Parathyroid adenoma (tissue), 2 donors: ENCODE results near the gene KCNH1.

Source experiments
- H2AFZ ChIP-seq: fragments of 300-600 bp; sonication (generic); one replicate; pipeline ENCODE4 v1.7.0; 2017; ENCODE audit warnings: antibody characterized with exemption, mild to moderate bottlenecking
- H3K27ac ChIP-seq: fragments of 300-600 bp; sonication (generic); one replicate; pipeline ENCODE4 v1.7.0; 2017
- H3K27me3 ChIP-seq: fragments of 300-600 bp; sonication (generic); one replicate; pipeline ENCODE4 v1.7.0; 2017; ENCODE audit warnings: low read length; ENCODE audit not compliant: control insufficient read depth, insufficient read depth
- H3K36me3 ChIP-seq: fragments of 300-600 bp; sonication (generic); one replicate; pipeline ENCODE4 v1.7.0; 2017; ENCODE audit warnings: low read length; ENCODE audit not compliant: control insufficient read depth, insufficient read depth
- H3K4me1 ChIP-seq: fragments of 300-600 bp; sonication (generic); one replicate; pipeline ENCODE4 v1.7.0; 2017; ENCODE audit warnings: control low read depth
- H3K4me2 ChIP-seq: fragments of 300-600 bp; sonication (generic); one replicate; pipeline ENCODE4 v1.7.0; 2017; ENCODE audit warnings: low read length
- H3K4me3 ChIP-seq: fragments of 300-600 bp; sonication (generic); one replicate; pipeline ENCODE4 v1.7.0; 2017; ENCODE audit warnings: low read depth, low read length
- H3K79me2 ChIP-seq: fragments of 300-600 bp; sonication (generic); one replicate; pipeline ENCODE4 v1.7.0; 2017; ENCODE audit warnings: control low read depth
- H3K9ac ChIP-seq: fragments of 300-600 bp; sonication (generic); one replicate; pipeline ENCODE4 v1.7.0; 2017; ENCODE audit warnings: mild to moderate bottlenecking
- H3K9me3 ChIP-seq: fragments of 300-600 bp; sonication (generic); one replicate; pipeline ENCODE4 v1.7.0; 2017; ENCODE audit warnings: low read length; ENCODE audit not compliant: control insufficient read depth
- CTCF ChIP-seq: fragments of 300-600 bp; sonication (generic); IDR thresholded peaks from one replicate; pipeline ENCODE4 v1.7.0; 2017; ENCODE audit warnings: antibody characterized with exemption, mild to moderate bottlenecking
- donor health status: primary hyperparathyroidism.

KCNH1 gene

GRCh38 chr1:210731193-210731592, 402.8 kb downstream of the KCNH1 start:
- Histone ChIP-seq H3K27ac (no peak overlapping the region), H2AFZ (no peak overlapping the region), H3K4me3 (no peak overlapping the region), H3K4me2 (no peak overlapping the region), H3K36me3 (no peaks in the 10 kb centered on the region), H3K9me3 (no peaks in the 10 kb centered on the region), H3K9ac (no peak overlapping the region), H3K79me2 (no peaks in the 10 kb centered on the region), H3K4me1 (no peaks in the 10 kb centered on the region), H3K27me3 (no peaks in the 10 kb centered on the region)
- no peak for TF ChIP-seq CTCF

- Histone ChIP-seq H3K4me3 (no peak overlapping the region), H3K4me2 (no peak overlapping the region), H2AFZ (no peak overlapping the region), H3K27ac (no peak overlapping the region), H3K27me3 (no peaks in the 10 kb centered on the region), H3K36me3 (no peaks in the 10 kb centered on the region), H3K9me3 (no peaks in the 10 kb centered on the region), H3K79me2 (no peaks in the 10 kb centered on the region), H3K9ac (no peak overlapping the region), H3K4me1 (no peaks in the 10 kb centered on the region)
- no peak for TF ChIP-seq CTCF
Observed at GRCh38 chr1:210730023-210730422, 403.9 kb downstream of the KCNH1 start.

- H3K36me3 ChIP-seq: no peaks in the 10 kb centered on the region
- no peak for TF ChIP-seq CTCF
- no peak overlapping the region for H3K4me2 ChIP-seq
- H3K79me2 ChIP-seq: no peaks in the 10 kb centered on the region
- H2AFZ ChIP-seq: no peak overlapping the region
- no peaks in the 10 kb centered on the region for H3K27me3 ChIP-seq
- no peaks in the 10 kb centered on the region for H3K9me3 ChIP-seq
- H3K27ac ChIP-seq: no peak overlapping the region
- no peak overlapping the region for H3K9ac ChIP-seq
- H3K4me3 ChIP-seq: no peak overlapping the region
- no peaks in the 10 kb centered on the region for H3K4me1 ChIP-seq
Observed at GRCh38 chr1:210728437-210729149, 405.4 kb downstream of the KCNH1 start.

- H3K9ac ChIP-seq: no peak overlapping the region
- no peak overlapping the region for H3K4me3 ChIP-seq
- no peaks in the 10 kb centered on the region for H3K9me3 ChIP-seq
- no peak overlapping the region for H2AFZ ChIP-seq
- no peak overlapping the region for H3K4me2 ChIP-seq
- H3K79me2 ChIP-seq: no peaks in the 10 kb centered on the region
- H3K27ac ChIP-seq: no peak overlapping the region
- no peak for TF ChIP-seq CTCF
- no peaks in the 10 kb centered on the region for H3K36me3 ChIP-seq
- H3K4me1 ChIP-seq: no peaks in the 10 kb centered on the region
- no peaks in the 10 kb centered on the region for H3K27me3 ChIP-seq
Observed at GRCh38 chr1:210727709-210728108, 406.2 kb downstream of the KCNH1 start.

GRCh38 chr1:210726621-210727020, 407.3 kb downstream of the KCNH1 start:
- Histone ChIP-seq H3K79me2 (no peaks in the 10 kb centered on the region), H3K36me3 (no peaks in the 10 kb centered on the region), H3K4me2 (no peak overlapping the region), H3K27me3 (no peaks in the 10 kb centered on the region), H3K27ac (no peak overlapping the region), H3K4me1 (no peaks in the 10 kb centered on the region), H2AFZ (no peak overlapping the region), H3K9me3 (no peaks in the 10 kb centered on the region), H3K9ac (no peak overlapping the region), H3K4me3 (no peak overlapping the region)
- no peak for TF ChIP-seq CTCF
